Uterus (tissue), 2 donors: ENCODE results near the gene ZMYND15.

Experiments used
- POLR2A ChIP-seq, 2 donors: fragments of 450-650 bp; IDR thresholded peaks; one replicate each; pipeline ENCODE4 v1.6.1; 2016; ENCODE audit warnings: antibody characterized with exemption in 2 of 2, mild to moderate bottlenecking in 1 of 2, moderate library complexity in 1 of 2
- TF ChIP-seq, protein P1 (sequence below), 4 experiments: fragments of 200-600 bp in 2 of 4; fragments of 450-650 bp in 2 of 4; sonication (generic) in 2 of 4; IDR thresholded peaks; one replicate each; pipeline ENCODE4 v1.5.1; 2016 to 2019; ENCODE audit warnings: antibody characterized with exemption in 4 of 4, mild to moderate bottlenecking in 2 of 4, moderate library complexity in 1 of 4

DNA sequence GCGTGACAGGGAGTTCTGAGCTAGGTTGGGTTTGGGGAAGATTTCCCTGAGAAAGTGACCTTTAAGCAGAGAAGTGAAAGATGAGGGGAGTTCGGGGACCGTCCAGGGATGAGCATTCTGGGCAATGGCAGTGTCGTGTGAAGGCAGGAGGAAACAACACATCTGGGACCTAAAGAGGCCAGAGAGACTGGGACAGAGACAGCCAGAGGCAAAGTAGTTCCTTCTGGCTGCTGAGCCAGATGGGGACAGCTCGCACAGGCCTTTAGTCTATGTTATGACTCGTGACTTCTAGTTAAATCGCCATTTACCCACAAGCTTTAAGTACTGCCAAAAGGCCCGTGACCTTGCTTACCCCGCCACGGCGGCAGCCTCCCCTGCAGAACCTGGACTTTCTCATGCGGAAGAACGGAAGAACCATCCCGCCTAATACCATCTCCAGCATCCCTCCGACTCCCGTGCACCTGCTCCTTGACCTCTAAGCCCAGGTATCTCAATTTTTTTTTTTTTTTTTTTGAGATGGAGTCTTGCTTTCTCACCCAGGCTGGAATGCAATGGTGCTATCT is 16.9 kb upstream of the ZMYND15 start:
- TF ChIP-seq, protein P1, sequence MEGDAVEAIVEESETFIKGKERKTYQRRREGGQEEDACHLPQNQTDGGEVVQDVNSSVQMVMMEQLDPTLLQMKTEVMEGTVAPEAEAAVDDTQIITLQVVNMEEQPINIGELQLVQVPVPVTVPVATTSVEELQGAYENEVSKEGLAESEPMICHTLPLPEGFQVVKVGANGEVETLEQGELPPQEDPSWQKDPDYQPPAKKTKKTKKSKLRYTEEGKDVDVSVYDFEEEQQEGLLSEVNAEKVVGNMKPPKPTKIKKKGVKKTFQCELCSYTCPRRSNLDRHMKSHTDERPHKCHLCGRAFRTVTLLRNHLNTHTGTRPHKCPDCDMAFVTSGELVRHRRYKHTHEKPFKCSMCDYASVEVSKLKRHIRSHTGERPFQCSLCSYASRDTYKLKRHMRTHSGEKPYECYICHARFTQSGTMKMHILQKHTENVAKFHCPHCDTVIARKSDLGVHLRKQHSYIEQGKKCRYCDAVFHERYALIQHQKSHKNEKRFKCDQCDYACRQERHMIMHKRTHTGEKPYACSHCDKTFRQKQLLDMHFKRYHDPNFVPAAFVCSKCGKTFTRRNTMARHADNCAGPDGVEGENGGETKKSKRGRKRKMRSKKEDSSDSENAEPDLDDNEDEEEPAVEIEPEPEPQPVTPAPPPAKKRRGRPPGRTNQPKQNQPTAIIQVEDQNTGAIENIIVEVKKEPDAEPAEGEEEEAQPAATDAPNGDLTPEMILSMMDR (IDR thresholded peaks at IDR 0.05): no peak
- no peak for TF ChIP-seq POLR2A (IDR thresholded peaks at IDR 0.05)
